Body of pancreas (tissue), 4 donors: ENCODE results near the gene CHMP2B.

Experiments
- CTCF ChIP-seq, 7 experiments: fragments of 450-650 bp in 4 of 7; fragments of 200-600 bp in 3 of 7; sonication (generic) in 3 of 7; IDR thresholded peaks; one replicate each; pipeline ENCODE4 v1.5.1; 2016 to 2019; ENCODE audit warnings: antibody characterized with exemption in 7 of 7
- POLR2A ChIP-seq, 3 donors: fragments of 450-650 bp; IDR thresholded peaks; one replicate each; pipeline ENCODE4 v1.6.1; 2016; ENCODE audit warnings: antibody characterized with exemption in 3 of 3, mild to moderate bottlenecking in 2 of 3

- TF ChIP-seq CTCF (IDR thresholded peaks at IDR 0.05), result no peak
- TF ChIP-seq POLR2A (IDR thresholded peaks at IDR 0.05), result no peak
Observed at GRCh38 chr3:87197531-87197930, 29.6 kb upstream of the CHMP2B start.
